Measurements from ENCODE around the gene NPC1.

NPC1 gene

DNA sequence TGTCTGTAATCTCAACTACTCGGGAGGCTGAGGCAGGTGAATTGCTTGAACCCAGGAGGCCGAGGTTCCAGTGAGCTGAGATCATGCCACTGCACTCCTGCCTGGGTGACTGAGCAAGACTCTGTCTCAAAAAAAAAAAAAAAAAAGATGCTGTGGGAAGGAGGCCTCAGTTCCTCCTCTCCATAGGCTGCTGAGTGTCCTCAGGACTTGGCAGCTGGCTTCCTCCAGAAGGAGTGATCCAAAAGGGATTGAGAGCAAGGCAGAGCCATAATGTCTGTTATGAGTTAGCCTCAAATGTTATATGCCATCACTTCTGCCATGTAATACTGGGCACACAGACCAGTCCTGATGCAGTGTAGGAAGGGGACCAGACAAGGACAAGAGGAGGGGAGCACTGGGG lies 6.6 kb upstream of the NPC1 start:
- TF ChIP-seq, protein P1, sequence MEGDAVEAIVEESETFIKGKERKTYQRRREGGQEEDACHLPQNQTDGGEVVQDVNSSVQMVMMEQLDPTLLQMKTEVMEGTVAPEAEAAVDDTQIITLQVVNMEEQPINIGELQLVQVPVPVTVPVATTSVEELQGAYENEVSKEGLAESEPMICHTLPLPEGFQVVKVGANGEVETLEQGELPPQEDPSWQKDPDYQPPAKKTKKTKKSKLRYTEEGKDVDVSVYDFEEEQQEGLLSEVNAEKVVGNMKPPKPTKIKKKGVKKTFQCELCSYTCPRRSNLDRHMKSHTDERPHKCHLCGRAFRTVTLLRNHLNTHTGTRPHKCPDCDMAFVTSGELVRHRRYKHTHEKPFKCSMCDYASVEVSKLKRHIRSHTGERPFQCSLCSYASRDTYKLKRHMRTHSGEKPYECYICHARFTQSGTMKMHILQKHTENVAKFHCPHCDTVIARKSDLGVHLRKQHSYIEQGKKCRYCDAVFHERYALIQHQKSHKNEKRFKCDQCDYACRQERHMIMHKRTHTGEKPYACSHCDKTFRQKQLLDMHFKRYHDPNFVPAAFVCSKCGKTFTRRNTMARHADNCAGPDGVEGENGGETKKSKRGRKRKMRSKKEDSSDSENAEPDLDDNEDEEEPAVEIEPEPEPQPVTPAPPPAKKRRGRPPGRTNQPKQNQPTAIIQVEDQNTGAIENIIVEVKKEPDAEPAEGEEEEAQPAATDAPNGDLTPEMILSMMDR (IDR thresholded peaks at IDR 0.05; ENCODE audit: borderline replicate concordance, insufficient read depth, low read depth, low read length) = no peak
- H3K4me3 ChIP-seq (ENCODE audit: low read depth, low read length) = no peak overlapping the region

DNA sequence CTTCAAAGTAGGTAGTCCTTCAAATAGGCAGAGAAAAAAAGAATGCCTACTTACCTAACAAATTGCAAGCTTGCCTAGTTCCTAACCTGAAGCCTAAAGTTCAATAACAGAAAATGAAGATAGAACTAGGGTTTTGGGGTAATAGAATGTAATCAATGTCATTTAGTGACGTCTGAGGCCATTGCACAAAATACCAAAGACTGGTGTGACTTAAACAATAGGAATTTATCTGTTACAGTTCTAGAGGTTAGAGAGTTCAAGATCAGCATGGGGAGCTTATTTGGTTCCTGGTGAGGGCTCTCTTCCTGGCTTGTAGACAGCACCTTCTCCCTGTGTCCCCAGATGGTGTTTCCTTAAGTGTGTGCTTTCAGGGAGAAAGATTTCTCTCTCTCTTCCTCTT lies 4.7 kb upstream of the NPC1 start:
- no peak overlapping the region for H3K4me3 ChIP-seq (ENCODE audit: low read depth, low read length)
- TF ChIP-seq, protein P1 (IDR thresholded peaks at IDR 0.05; ENCODE audit: borderline replicate concordance, insufficient read depth, low read depth, low read length) = no peak

DNA sequence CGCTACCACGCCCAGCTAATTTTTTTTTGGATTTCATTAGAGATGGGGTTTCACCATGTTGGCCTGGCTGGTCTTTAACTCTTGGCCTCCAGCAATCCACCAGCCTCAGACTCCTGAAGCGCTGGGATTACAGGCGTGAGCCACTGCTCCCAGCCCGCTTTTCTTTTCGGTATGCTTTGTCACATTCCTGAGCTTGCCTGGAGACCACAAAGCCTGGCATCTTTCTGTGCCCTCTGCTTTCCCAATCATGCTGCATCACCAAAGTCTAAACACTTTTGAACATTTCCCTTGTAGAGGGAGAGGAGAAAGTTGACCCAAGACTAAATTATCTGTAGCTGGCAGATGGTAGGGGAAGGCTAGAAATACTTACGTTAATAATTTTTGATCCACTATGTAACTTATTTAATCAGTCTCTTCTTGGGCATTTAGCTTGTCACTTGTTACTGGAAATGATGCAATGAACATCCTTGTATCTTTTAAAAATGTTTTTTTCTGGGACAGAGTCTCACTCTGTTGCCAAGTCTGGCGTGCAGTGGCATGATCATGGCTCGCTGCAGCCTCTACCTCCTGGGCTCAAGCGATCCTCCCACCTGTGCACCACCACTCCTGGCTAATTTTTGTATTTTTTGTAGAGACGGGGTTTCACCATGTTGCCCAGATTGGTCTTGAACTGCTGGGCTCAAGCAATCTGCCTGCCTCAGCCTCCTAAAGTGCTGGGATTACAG lies 2.7 kb upstream of the NPC1 start:
- no peak overlapping the region for H3K4me3 ChIP-seq (ENCODE audit: low read depth, low read length)
- TF ChIP-seq, protein P1 (IDR thresholded peaks at IDR 0.05; ENCODE audit: borderline replicate concordance, insufficient read depth, low read depth, low read length) = no peak

DNA sequence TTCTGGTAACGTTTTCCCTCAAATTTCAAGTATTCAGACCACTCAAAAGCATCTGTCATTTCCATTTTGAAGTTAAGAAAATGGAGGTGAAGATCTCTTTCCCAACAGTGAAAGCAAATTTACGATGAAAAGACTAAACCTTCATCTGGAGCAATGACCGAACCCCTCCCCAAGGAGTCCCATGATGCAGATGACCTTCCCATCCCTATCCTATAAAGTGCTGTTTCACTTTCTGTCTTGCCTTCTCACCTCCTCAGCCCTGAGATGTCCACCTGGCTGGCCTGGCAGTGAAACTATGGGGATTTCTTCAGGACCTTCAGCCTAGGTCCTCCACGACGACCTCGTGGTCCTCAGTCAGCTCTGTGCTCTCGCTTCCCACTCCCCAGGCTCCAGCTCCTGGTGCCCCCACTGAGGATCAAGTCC lies 925 bp upstream of the NPC1 start:
- H3K4me3 ChIP-seq (ENCODE audit: low read depth, low read length) = peak overlapping the region; percentile 11
- TF ChIP-seq, protein P1 (IDR thresholded peaks at IDR 0.05; ENCODE audit: borderline replicate concordance, insufficient read depth, low read depth, low read length) = no peak

DNA sequence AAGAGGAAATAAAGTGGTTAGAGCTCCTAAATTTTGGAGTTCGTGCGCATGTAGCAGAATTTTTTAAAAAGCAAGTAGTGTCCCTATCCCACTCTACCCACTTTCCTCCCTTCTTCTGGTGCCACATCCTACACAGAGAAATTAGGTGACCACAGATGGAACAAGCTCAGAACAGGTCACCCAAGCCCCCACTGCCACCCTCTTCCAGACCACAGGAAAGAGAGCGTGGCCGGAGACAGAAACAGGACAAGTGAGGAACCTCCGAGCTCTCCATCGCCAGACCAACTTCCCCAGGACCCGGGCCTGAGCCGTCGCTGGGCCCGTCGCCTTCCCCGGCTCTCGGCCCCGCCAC lies 433 bp downstream of the NPC1 start:
- TF ChIP-seq, protein P1 (IDR thresholded peaks at IDR 0.05; ENCODE audit: borderline replicate concordance, insufficient read depth, low read depth, low read length) = no peak
- peak overlapping the region; percentile 98 for H3K4me3 ChIP-seq (ENCODE audit: low read depth, low read length)

DNA sequence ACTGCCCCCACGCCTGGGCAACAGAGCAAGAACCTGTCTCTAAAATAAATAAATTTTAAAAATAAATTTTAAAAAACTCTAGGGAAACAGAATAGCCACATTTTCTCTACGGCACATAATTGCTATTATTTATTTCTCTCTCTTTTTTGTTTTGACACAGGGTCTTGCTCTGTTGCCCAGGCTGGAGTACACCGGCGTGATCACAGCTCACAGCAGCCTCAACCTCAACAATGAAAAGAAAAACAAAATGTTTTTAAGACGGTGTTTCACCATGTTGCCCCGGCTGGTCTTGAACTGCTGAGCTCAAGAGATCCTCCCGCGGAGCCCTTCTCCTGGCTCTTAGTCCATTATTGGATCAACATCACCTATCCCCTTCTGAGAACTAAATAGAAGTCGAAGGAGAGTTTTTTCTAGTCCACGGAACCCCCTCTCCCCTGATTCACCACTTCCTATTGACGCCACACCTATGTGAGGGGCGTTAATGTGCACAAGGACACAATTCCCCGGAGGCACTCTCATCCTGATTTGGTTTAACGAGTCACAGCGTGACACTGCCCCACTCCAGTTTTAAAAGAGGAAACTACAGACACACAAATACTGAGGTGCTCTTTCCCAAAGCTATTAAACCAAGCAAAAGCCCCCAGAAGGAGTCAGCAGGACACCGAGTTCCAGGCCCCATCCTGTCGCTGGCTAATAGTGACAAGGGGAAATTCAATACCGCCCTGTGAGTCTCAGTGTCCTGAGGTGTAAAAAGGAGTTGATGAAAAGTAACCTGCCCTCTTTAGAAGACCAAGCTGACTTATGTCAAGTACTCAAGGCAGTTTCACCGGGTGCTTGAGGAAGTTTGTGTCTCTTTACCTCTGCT lies 1.1 kb downstream of the NPC1 start:
- TF ChIP-seq, protein P1 (IDR thresholded peaks at IDR 0.05; ENCODE audit: borderline replicate concordance, insufficient read depth, low read depth, low read length) = no peak
- peak overlapping the region; percentile 98 for H3K4me3 ChIP-seq (ENCODE audit: low read depth, low read length)

Measured in GM12875 (cell line).